Transverse colon (tissue), 4 donors: ENCODE measurements around the gene MED12L.

ENCODE experiments used
- EP300 ChIP-seq: sonication (generic); formaldehyde crosslinking; IDR thresholded peaks from one replicate; pipeline ENCODE4 v1.6.1; 2017; ENCODE audit warnings: antibody characterized with exemption, low read depth
- POLR2A ChIP-seq: fragments of 450-650 bp; IDR thresholded peaks from one replicate; pipeline ENCODE4 v1.6.1; 2016; ENCODE audit warnings: antibody characterized with exemption, mild to moderate bottlenecking, moderate library complexity
- POLR2AphosphoS5 ChIP-seq, 3 donors: sonication (generic); formaldehyde crosslinking; IDR thresholded peaks; one replicate each; pipeline ENCODE4 v1.6.1; 2016; ENCODE audit warnings: antibody characterized with exemption in 3 of 3
- TF ChIP-seq, protein P1 (sequence below), 5 experiments: fragments of 200-600 bp in 3 of 5; fragments of 450-650 bp in 2 of 5; sonication (generic) in 3 of 5; IDR thresholded peaks; 1 replicate in 2 of 5; 2 replicates in 3 of 5; pipeline ENCODE4 v1.5.1; 2016 to 2017; ENCODE audit warnings: antibody characterized with exemption in 5 of 5, inconsistent platforms in 3 of 5, mild to moderate bottlenecking in 2 of 5, moderate library complexity in 1 of 5

DNA sequence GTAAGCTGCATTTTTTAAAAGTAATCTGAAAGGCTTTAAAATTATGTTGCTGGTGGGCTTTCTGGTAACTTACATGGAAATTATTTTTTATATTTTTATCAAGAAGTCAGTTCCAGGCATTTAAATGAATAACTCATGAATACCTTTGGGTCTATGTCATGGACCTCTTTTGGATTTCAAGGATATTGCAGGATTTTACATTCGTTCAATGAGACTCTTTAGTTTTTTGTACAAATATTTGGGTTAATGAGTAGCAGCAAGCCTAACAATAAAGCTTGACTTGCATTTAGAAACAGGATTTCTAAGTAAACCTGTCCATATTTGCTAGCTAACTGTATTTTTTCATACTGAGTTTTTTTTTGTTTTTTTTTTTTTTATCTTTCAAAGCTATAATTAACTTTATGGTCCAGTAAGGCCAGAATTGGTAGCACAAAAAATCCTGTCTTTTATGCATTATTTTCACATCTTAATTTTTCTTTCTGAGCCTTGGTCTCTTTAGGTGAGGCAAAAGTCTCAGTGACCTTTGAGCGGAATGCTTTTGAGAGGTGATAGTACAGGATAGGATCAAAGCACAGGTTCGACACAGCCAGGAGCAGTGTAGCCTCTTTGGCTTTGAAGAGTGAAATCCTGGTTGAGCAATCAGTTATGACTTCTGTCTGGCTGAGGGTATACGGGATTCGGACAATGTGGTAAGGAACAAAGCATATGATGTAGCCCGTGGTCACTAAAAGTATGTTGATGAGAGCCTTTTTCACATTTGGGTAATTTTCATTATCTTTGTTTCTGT is 112.7 kb downstream of the MED12L start:
- TF ChIP-seq, protein P1, sequence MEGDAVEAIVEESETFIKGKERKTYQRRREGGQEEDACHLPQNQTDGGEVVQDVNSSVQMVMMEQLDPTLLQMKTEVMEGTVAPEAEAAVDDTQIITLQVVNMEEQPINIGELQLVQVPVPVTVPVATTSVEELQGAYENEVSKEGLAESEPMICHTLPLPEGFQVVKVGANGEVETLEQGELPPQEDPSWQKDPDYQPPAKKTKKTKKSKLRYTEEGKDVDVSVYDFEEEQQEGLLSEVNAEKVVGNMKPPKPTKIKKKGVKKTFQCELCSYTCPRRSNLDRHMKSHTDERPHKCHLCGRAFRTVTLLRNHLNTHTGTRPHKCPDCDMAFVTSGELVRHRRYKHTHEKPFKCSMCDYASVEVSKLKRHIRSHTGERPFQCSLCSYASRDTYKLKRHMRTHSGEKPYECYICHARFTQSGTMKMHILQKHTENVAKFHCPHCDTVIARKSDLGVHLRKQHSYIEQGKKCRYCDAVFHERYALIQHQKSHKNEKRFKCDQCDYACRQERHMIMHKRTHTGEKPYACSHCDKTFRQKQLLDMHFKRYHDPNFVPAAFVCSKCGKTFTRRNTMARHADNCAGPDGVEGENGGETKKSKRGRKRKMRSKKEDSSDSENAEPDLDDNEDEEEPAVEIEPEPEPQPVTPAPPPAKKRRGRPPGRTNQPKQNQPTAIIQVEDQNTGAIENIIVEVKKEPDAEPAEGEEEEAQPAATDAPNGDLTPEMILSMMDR (IDR thresholded peaks at IDR 0.05), result no peak
- TF ChIP-seq POLR2A (no peak), EP300 (no peak), POLR2AphosphoS5 (IDR thresholded peaks at IDR 0.05) (no peak)
